GM10266 (cell line): Measurements from ENCODE around the gene RPIA.

Experiments used
- DNase-seq: peaks from one replicate; pipeline ENCODE4 v3.0.0; 2012; ENCODE audit errors: extremely low spot score
- CTCF ChIP-seq: IDR thresholded peaks from 2 replicates; pipeline ENCODE4 v1.5.1; 2012; ENCODE audit warnings: mild to moderate bottlenecking, low read depth; ENCODE audit not compliant: control insufficient read depth, insufficient read depth; ENCODE audit errors: missing control alignments

The RPIA gene

GRCh38 chr2:88658326-88658725 is 33.1 kb upstream of the RPIA start:
- no peak for TF ChIP-seq CTCF
- DNase-seq = no peak

GRCh38 chr2:88658881-88659537 is 32.5 kb upstream of the RPIA start:
- no peak for DNase-seq

DNA sequence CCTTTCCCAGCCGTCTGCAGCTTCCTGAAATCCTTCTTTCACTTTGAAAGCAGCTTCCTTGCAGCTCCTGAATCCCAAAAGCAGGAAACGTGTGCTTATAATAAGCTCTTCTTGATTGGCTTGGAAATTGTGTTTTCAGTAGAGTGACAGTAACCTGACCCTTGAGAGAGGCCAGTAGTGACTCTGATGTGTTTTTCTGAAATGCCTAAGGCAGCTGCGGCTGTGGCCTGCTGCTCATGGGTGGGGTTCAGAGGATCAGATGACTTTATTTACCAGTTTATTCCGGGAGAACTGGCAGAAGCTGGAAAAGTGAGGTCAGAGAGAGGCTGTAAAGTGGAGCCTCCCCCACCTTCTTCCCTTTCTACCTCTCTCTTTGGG is 31.9 kb upstream of the RPIA start:
- DNase-seq = no peak

More at GRCh38 chr2:88658881-88659537, 32.5 kb upstream of the RPIA start:
- no peak for TF ChIP-seq CTCF

GRCh38 chr2:88660622-88661021 is 30.9 kb upstream of the RPIA start:
- TF ChIP-seq CTCF = no peak
- DNase-seq = no peak

More for the DNA sequence above, 31.9 kb upstream of the RPIA start:
- TF ChIP-seq CTCF = no peak

- no peak for DNase-seq
- TF ChIP-seq CTCF = no peak
These were observed 24.9 kb upstream of the RPIA start for GRCh38 chr2:88666576-88666975.

DNA sequence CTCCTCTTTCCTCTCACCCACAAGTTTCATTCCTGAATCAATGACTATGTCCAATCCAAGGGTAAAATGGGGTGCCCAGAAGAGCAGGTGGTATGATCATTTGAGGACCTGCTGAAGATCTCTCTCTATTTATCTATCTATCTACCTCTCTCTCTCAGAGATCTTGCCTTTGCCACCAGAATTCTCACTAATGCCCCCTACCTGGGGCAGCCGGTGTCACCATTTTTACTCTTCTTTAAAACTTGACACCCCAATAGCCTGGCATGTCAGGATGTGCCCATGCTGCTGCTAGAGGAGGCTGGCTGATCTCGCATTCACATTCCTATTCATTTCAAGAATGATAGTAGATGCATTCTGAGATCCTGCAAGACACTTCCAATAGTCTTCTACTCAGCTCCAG is 24.3 kb upstream of the RPIA start:
- TF ChIP-seq CTCF = no peak
- no peak for DNase-seq

- DNase-seq = no peak
- TF ChIP-seq CTCF = no peak
These were observed 22.6 kb upstream of the RPIA start for GRCh38 chr2:88668862-88669261.
